ENCODE measurements around the gene KLK3. TPM values are rescaled to one million over a fixed set of nuclear protein-coding genes. Genes with fewer than 3 reads are reported as not detected.

The KLK3 gene
- total RNA-seq, 3 donors from 2014 or later (not counting 1 experiment from before 2014, with no cell fraction given): not detected

- peaks cover 5 to 21% of the 10 kb centered on the region in 2 donors for H3K4me1 Mint-ChIP-seq
- TF ChIP-seq CTCF (IDR thresholded peaks at IDR 0.05): no peak
- no peak for ATAC-seq
- no peaks in the 10 kb centered on the region for H3K36me3 Mint-ChIP-seq
- H3K4me3 Mint-ChIP-seq: peak overlapping the region; percentile 87
- H3K27me3 Mint-ChIP-seq (ENCODE audit: low read depth in 2 of 2): peaks cover 19 to 30% of the 10 kb centered on the region in 2 donors
- no peaks in the 10 kb centered on the region for H3K9me3 Mint-ChIP-seq
- no peak overlapping the region for H3K4me3 ChIP-seq (ENCODE audit: low read length)
- no peak overlapping the region for H3K27ac Mint-ChIP-seq
- peaks cover 8% of the 10 kb centered on the region for H3K27me3 ChIP-seq (ENCODE audit: control insufficient read depth, insufficient read depth, low read length)
- no peaks in the 10 kb centered on the region for H3K9me3 ChIP-seq (ENCODE audit: control insufficient read depth, insufficient read depth, low read length)
- no peak for DNase-seq
- no peak overlapping the region for H3K27ac ChIP-seq (ENCODE audit: low read length)
- 75% methylated on average over 10 of the region's 10 CpGs for WGBS (ENCODE audit: insufficient coverage)
- intact Hi-C loops (cut with micrococcal nuclease): no loop called here
- H3K36me3 ChIP-seq (ENCODE audit: control insufficient read depth, insufficient read depth, low read length): no peaks in the 10 kb centered on the region
- peaks cover 12% of the 10 kb centered on the region for H3K4me1 ChIP-seq (ENCODE audit: control insufficient read depth, insufficient read depth, low read length)
These were observed 17.4 kb upstream of the KLK3 start for GRCh38 chr19:50837300-50837699.

- TF ChIP-seq CTCF (IDR thresholded peaks at IDR 0.05): no peak
- H3K27ac ChIP-seq (ENCODE audit: low read length): no peak overlapping the region
- peak in 1 of 3 donors; percentile 35 for ATAC-seq
- no peak overlapping the region for H3K27ac Mint-ChIP-seq
- no peaks in the 10 kb centered on the region for H3K9me3 ChIP-seq (ENCODE audit: control insufficient read depth, insufficient read depth, low read length)
- peaks cover 0 to 2% of the 10 kb centered on the region in 2 donors for H3K9me3 Mint-ChIP-seq
- peak in 1 of 2 donors; percentile 13 for DNase-seq
- no peak overlapping the region for H3K4me3 ChIP-seq (ENCODE audit: low read length)
- no peaks in the 10 kb centered on the region for H3K36me3 ChIP-seq (ENCODE audit: control insufficient read depth, insufficient read depth, low read length)
- intact Hi-C loops (cut with micrococcal nuclease): no loop called here
- peaks cover 2% of the 10 kb centered on the region for H3K36me3 Mint-ChIP-seq
- H3K4me1 Mint-ChIP-seq: peaks cover 5 to 21% of the 10 kb centered on the region in 2 donors
- no peak overlapping the region for H3K4me3 Mint-ChIP-seq
- peaks cover 8% of the 10 kb centered on the region for H3K27me3 ChIP-seq (ENCODE audit: control insufficient read depth, insufficient read depth, low read length)
- H3K4me1 ChIP-seq (ENCODE audit: control insufficient read depth, insufficient read depth, low read length): peaks cover 12% of the 10 kb centered on the region
- H3K27me3 Mint-ChIP-seq (ENCODE audit: low read depth in 2 of 2): peaks cover 15 to 24% of the 10 kb centered on the region in 2 donors
- WGBS (ENCODE audit: insufficient coverage): 17% methylated on average over 6 of the region's 6 CpGs
These were observed 16.5 kb upstream of the KLK3 start for GRCh38 chr19:50838239-50838638.

GRCh38 chr19:50839712-50840655, 14.7 kb upstream of the KLK3 start:
- ATAC-seq (no peak), DNase-seq (no peak)
- Mint-ChIP-seq H3K27ac (no peak overlapping the region), H3K36me3 (peaks cover 7% of the 10 kb centered on the region), H3K9me3 (peaks cover 0 to 3% of the 10 kb centered on the region in 2 donors), H3K27me3 (ENCODE audit: low read depth in 2 of 2) (peaks cover 23 to 28% of the 10 kb centered on the region in 2 donors), H3K4me3 (no peak overlapping the region), H3K4me1 (peaks cover 5 to 20% of the 10 kb centered on the region in 2 donors)
- no peak for TF ChIP-seq CTCF (IDR thresholded peaks at IDR 0.05)
- Histone ChIP-seq H3K4me3 (ENCODE audit: low read length) (no peak overlapping the region), H3K27ac (ENCODE audit: low read length) (no peak overlapping the region), H3K27me3 (ENCODE audit: control insufficient read depth, insufficient read depth, low read length) (peaks cover 8% of the 10 kb centered on the region), H3K9me3 (ENCODE audit: control insufficient read depth, insufficient read depth, low read length) (peaks cover 4% of the 10 kb centered on the region), H3K4me1 (ENCODE audit: control insufficient read depth, insufficient read depth, low read length) (peaks cover 12% of the 10 kb centered on the region), H3K36me3 (ENCODE audit: control insufficient read depth, insufficient read depth, low read length) (no peaks in the 10 kb centered on the region)
- intact Hi-C loops (cut with micrococcal nuclease): no loop called here
- WGBS (ENCODE audit: insufficient coverage): 85% methylated on average over 9 of the region's 10 CpGs

Measured in natural killer cell (primary cell).